ENCODE results near the gene NDUFA8.

Gene NDUFA8

DNA sequence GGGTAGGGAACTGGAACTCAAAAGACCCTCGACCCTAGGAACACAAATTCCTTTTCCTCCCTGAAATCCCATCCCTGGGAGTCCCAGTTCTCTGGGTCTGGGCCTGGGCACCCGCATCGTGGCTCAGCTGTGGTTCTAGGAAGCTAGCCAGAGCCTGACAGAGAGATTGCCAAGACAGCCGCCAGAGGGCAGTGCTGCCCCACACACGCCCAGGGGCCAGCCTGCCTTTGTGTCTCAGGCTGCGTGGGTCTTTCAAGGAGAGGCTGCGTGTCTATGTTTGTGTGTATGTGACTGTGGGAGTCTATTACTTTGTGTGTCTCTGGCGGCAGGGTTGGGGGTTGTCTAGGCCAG, 34.4 kb downstream of the NDUFA8 start:
- TF ChIP-seq, protein P1, sequence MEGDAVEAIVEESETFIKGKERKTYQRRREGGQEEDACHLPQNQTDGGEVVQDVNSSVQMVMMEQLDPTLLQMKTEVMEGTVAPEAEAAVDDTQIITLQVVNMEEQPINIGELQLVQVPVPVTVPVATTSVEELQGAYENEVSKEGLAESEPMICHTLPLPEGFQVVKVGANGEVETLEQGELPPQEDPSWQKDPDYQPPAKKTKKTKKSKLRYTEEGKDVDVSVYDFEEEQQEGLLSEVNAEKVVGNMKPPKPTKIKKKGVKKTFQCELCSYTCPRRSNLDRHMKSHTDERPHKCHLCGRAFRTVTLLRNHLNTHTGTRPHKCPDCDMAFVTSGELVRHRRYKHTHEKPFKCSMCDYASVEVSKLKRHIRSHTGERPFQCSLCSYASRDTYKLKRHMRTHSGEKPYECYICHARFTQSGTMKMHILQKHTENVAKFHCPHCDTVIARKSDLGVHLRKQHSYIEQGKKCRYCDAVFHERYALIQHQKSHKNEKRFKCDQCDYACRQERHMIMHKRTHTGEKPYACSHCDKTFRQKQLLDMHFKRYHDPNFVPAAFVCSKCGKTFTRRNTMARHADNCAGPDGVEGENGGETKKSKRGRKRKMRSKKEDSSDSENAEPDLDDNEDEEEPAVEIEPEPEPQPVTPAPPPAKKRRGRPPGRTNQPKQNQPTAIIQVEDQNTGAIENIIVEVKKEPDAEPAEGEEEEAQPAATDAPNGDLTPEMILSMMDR (IDR thresholded peaks at IDR 0.05; ENCODE audit: extremely low read depth, missing control alignments): peak; percentile 87
- DNase-seq (ENCODE audit: low spot score): peak; percentile 90

DNA sequence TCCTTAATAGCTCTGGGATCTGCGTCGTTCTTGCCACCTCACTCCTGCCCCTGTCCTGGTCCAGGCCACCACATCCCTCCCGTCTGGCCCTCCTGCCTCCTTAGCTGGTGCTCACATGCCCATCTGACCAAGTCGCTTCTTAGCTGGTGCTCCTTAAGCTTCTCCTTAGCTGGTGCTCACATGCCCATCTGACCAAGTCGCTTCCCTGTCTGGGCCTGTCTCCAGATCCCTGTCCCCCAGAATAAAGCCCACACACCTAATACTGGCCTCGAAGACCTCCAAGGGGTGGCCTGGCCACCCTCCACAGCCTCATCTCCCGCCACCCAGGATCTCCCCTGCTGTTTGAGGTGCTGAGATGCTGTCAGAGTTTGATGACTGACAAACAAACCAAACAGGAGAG, 35.1 kb downstream of the NDUFA8 start:
- DNase-seq (ENCODE audit: low spot score): no peak
- TF ChIP-seq, protein P1 (IDR thresholded peaks at IDR 0.05; ENCODE audit: extremely low read depth, missing control alignments): no peak

DNA sequence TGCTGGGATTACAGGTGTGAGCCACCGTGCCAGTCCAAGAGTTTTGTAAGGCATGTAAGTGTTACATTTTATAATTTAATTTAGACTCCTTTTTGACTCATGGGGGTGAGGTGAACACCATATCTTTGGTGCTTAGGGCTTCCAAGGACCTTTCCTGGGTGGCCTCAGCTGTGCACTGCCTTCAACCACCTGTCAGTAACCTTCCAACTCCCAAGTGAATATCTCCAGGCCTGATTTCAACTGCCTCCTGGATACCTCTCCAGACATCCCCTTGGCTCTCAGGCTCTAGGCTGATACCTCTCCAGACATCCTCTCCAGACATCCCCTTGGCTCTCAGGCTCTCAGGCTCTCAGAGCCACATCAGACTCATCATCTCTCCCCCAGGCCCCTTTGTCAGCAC, 35.5 kb downstream of the NDUFA8 start:
- DNase-seq (ENCODE audit: low spot score): no peak
- TF ChIP-seq, protein P1 (IDR thresholded peaks at IDR 0.05; ENCODE audit: extremely low read depth, missing control alignments): no peak

DNA sequence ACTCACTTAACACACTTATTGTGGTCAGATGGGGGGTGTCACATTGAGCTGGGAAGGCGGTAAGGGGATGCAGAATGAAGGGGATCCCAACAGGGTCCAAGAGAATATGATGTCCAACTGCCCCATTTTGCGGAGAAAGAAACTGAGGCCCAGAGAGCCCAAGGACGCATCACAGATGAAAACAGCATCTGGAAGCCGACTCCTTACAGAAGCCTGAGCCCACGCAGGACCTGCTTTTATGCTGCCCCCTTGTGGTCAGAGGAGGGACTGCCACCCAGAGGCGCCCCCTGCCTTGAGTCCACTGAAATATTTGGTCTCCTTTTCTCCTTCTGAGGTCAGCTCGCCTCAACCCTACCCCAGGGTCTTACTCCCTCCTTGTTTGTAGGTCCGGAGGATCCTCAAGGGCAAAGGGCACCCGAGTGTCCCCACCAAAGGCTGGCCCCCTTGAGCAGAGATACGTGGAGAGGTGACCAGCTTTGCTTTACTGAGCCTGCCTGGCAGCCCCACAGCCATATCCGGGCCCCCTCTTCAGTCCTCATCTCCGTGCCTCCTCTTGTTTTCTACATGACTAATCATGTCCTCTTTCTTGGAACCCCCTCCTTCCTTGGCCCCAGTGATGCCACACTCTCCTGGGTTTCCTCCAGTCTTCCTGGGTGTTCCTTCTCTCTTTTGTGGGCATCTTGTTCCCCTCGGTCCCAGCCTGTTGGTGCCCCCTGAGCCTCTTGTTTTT, 36.5 kb downstream of the NDUFA8 start:
- TF ChIP-seq, protein P1 (IDR thresholded peaks at IDR 0.05; ENCODE audit: extremely low read depth, missing control alignments): peak; percentile 98
- peak; percentile 85 for DNase-seq (ENCODE audit: low spot score)

DNA sequence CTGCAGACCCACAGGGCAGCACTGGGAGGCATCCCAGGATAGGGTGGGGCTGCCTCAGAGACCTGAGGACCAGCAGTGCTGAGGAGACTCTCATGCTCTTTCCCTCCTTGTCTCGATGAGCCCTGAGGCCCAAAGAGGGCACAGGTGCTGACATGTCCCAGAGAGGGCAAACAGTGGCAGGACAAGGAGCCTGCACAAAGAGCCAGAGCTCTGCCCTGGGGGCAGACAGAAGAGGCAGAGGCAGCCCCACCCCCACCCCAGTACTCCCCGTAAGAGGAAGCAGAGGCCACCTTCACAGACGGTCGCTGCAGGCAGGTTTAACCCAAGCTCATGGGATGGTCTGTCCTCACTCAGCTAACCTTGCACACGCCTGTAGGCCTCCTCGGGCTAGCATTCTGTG, 37.1 kb downstream of the NDUFA8 start:
- TF ChIP-seq, protein P1 (IDR thresholded peaks at IDR 0.05; ENCODE audit: extremely low read depth, missing control alignments): no peak
- DNase-seq (ENCODE audit: low spot score): no peak

DNA sequence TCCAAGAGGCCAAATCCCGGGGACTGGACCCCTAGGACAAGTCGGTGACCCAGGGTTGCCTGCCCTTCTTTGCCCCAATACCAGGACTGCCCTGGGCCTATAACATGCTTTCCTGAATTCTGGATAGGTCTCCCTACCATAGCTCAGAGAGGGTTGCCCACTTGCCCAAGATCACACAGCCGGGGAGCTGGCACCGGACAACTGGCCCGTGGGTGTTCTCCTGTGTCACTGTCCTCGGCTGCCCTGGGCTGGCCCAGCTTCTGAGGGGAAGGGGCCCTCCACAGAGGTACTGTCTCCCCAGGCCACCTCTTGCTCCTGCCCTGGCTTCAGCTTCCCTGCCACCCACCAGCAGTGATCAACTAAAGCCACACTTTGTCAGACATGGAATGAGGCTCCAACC, 37.6 kb downstream of the NDUFA8 start:
- no peak for DNase-seq (ENCODE audit: low spot score)
- TF ChIP-seq, protein P1 (IDR thresholded peaks at IDR 0.05; ENCODE audit: extremely low read depth, missing control alignments): no peak

DNA sequence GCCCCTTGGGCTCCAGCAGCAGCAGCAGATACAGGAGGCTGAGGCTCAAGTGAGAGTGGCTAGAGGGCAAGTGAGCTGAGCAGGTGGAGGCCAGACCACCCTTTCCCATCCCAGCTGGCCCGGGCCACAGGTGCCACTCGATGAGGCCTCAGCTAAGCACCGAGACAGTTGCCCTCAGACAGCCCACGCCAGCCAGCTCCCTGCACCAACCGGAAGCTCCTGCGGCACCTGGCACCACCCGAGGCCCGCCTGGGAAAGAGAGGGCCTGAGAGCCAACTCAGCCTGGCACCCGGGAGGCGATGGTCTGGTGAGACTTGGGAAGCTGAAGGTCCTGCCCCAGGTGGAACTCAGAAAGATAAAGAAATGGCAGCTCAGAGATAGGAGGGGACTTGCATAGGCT, 38.2 kb downstream of the NDUFA8 start:
- DNase-seq (ENCODE audit: low spot score): no peak
- TF ChIP-seq, protein P1 (IDR thresholded peaks at IDR 0.05; ENCODE audit: extremely low read depth, missing control alignments): no peak

All from GM20000 (cell line).